ENCODE data around the gene APOL4.

DNA sequence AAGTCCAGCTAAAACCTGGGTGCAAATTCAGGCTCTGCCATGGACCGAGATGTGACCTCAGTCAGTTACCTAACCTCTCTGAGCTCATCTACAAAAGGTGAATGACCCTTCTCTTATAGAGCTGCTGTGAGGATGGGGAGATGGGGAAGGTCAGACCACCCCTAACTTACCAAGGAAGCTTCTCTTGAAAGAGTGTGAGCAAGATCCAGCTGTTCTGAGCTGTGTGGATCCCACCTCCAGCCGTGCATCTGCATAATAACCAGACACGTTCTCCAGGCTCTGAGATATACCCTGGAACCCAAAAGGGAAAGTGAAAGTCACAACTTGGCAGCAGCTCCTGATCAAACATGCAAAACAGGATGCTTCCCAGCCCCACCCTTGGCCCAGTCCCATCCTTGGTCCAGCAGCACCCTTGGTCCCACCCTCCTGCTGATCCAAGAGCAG is 41.1 kb downstream of the APOL4 start, which contains the start of gene APOL3:
- TF ChIP-seq, protein P1, sequence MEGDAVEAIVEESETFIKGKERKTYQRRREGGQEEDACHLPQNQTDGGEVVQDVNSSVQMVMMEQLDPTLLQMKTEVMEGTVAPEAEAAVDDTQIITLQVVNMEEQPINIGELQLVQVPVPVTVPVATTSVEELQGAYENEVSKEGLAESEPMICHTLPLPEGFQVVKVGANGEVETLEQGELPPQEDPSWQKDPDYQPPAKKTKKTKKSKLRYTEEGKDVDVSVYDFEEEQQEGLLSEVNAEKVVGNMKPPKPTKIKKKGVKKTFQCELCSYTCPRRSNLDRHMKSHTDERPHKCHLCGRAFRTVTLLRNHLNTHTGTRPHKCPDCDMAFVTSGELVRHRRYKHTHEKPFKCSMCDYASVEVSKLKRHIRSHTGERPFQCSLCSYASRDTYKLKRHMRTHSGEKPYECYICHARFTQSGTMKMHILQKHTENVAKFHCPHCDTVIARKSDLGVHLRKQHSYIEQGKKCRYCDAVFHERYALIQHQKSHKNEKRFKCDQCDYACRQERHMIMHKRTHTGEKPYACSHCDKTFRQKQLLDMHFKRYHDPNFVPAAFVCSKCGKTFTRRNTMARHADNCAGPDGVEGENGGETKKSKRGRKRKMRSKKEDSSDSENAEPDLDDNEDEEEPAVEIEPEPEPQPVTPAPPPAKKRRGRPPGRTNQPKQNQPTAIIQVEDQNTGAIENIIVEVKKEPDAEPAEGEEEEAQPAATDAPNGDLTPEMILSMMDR (IDR thresholded peaks at IDR 0.05) = no peak
- TF ChIP-seq POLR2A (IDR thresholded peaks at IDR 0.05) = peak in 1 of 2 donors; percentile 60
